WI38 (cell line): ENCODE measurements around the gene IL17F.

Experiments
- H3K4me3 ChIP-seq: 2 replicates; pipeline ENCODE4 v1.5.1; 2011; ENCODE audit warnings: low read depth, mild to moderate bottlenecking, control low read depth, low read length
- CTCF ChIP-seq: IDR thresholded peaks from 2 replicates; pipeline ENCODE4 v1.5.1; 2012; ENCODE audit warnings: low read depth, mild to moderate bottlenecking, control low read depth, low read length

Gene IL17F

GRCh38 chr6:52195886-52196285 is 48.4 kb downstream of the IL17F start:
- no peak overlapping the region for H3K4me3 ChIP-seq
- TF ChIP-seq CTCF = no peak

- H3K4me3 ChIP-seq = no peak overlapping the region
- no peak for TF ChIP-seq CTCF
Measured at GRCh38 chr6:52191824-52192223, 52.5 kb downstream of the IL17F start.

GRCh38 chr6:52190409-52190808 is 53.9 kb downstream of the IL17F start:
- H3K4me3 ChIP-seq = no peak overlapping the region
- no peak for TF ChIP-seq CTCF

GRCh38 chr6:52189974-52190373 is 54.3 kb downstream of the IL17F start:
- TF ChIP-seq CTCF = no peak
- H3K4me3 ChIP-seq = no peak overlapping the region

GRCh38 chr6:52187098-52187497 is 57.2 kb downstream of the IL17F start:
- H3K4me3 ChIP-seq = no peak overlapping the region
- TF ChIP-seq CTCF = no peak
